H9 (cell line): ENCODE data around the gene SPCS2. TPM values are rescaled to one million over a fixed set of nuclear protein-coding genes. Genes with fewer than 3 reads are reported as not detected.

Experiments used
- DNase-seq: peaks from one replicate; pipeline ENCODE4 v3.0.0-alpha.2; 2017
- H2AFZ ChIP-seq: one replicate; pipeline ENCODE4 v1.6.1; 2013; ENCODE audit warnings: mild to moderate bottlenecking, low read length, control low read depth, moderate library complexity
- H2AK5ac ChIP-seq: 2 replicates; pipeline ENCODE4 v1.6.1; 2013; ENCODE audit warnings: low read length, control low read depth, mixed read lengths; ENCODE audit not compliant: insufficient read length
- H2BK120ac ChIP-seq: one replicate; pipeline ENCODE4 v1.6.1; 2013; ENCODE audit warnings: low read depth, mild to moderate bottlenecking, low read length, control low read depth, inconsistent platforms; ENCODE audit not compliant: poor library complexity, severe bottlenecking
- H2BK12ac ChIP-seq: 2 replicates; pipeline ENCODE4 v1.6.1; 2013; ENCODE audit warnings: low read length, control low read depth, mixed read lengths, low read depth; ENCODE audit not compliant: insufficient read length
- H2BK15ac ChIP-seq: 2 replicates; pipeline ENCODE4 v1.6.1; 2013; ENCODE audit warnings: low read depth, low read length, control low read depth
- H2BK20ac ChIP-seq: one replicate; pipeline ENCODE4 v1.6.1; 2013; ENCODE audit warnings: low read depth, mild to moderate bottlenecking, low read length, control low read depth, inconsistent platforms; ENCODE audit not compliant: poor library complexity, severe bottlenecking
- H2BK5ac ChIP-seq: 2 replicates; pipeline ENCODE4 v1.6.1; 2013; ENCODE audit warnings: low read length, control low read depth, mixed read lengths; ENCODE audit not compliant: insufficient read length
- H3K14ac ChIP-seq: 2 replicates; pipeline ENCODE4 v1.6.1; 2013; ENCODE audit warnings: low read length, control low read depth; ENCODE audit not compliant: insufficient read depth
- H3K18ac ChIP-seq: 2 replicates; pipeline ENCODE4 v1.6.1; 2013; ENCODE audit warnings: low read depth, mild to moderate bottlenecking, mixed read lengths, low read length, control low read depth; ENCODE audit not compliant: insufficient read length
- H3K23ac ChIP-seq: 2 replicates; pipeline ENCODE4 v1.6.1; 2013; ENCODE audit warnings: low read length, control low read depth, mixed read lengths, low read depth; ENCODE audit not compliant: insufficient read length
- H3K23me2 ChIP-seq: 2 replicates; pipeline ENCODE4 v1.6.1; 2013; ENCODE audit warnings: low read depth, mild to moderate bottlenecking, mixed read lengths, low read length, control low read depth; ENCODE audit not compliant: insufficient read length, poor library complexity, severe bottlenecking
- H3K27ac ChIP-seq: 2 replicates; pipeline ENCODE4 v1.5.1; 2013; ENCODE audit warnings: low read length, control low read depth, mixed read lengths, low read depth; ENCODE audit not compliant: insufficient read length
- H3K27me3 ChIP-seq: 2 replicates; pipeline ENCODE4 v1.6.1; 2013; ENCODE audit warnings: low read length, control low read depth, inconsistent platforms; ENCODE audit not compliant: insufficient read depth
- H3K4ac ChIP-seq: 2 replicates; pipeline ENCODE4 v1.6.1; 2013; ENCODE audit warnings: low read depth, mild to moderate bottlenecking, control low read depth, inconsistent platforms, low read length, moderate library complexity
- H3K4me1 ChIP-seq: 2 replicates; pipeline ENCODE4 v1.6.1; 2013; ENCODE audit warnings: low read length, control low read depth, inconsistent platforms; ENCODE audit not compliant: insufficient read depth
- H3K4me2 ChIP-seq: 2 replicates; pipeline ENCODE4 v1.6.1; 2013; ENCODE audit warnings: low read length, control low read depth, mixed read lengths; ENCODE audit not compliant: insufficient read length, insufficient read depth
- H3K56ac ChIP-seq: 2 replicates; pipeline ENCODE4 v1.6.1; 2013; ENCODE audit warnings: low read depth, mild to moderate bottlenecking, mixed read lengths, low read length, control low read depth; ENCODE audit not compliant: insufficient read length
- H3K79me1 ChIP-seq: 2 replicates; pipeline ENCODE4 v1.6.1; 2013; ENCODE audit warnings: low read depth, mild to moderate bottlenecking, moderate library complexity, low read length, control low read depth, inconsistent platforms; ENCODE audit not compliant: insufficient read depth, poor library complexity, severe bottlenecking
- H3K79me2 ChIP-seq: 2 replicates; pipeline ENCODE4 v1.6.1; 2013; ENCODE audit warnings: low read length, control low read depth, inconsistent platforms; ENCODE audit not compliant: insufficient read depth
- H3K9ac ChIP-seq: 2 replicates; pipeline ENCODE4 v1.6.1; 2013; ENCODE audit warnings: low read length, control low read depth, mixed read lengths; ENCODE audit not compliant: insufficient read length; ENCODE audit errors: extremely low read depth
- H3K9me3 ChIP-seq: one replicate; pipeline ENCODE4 v1.6.1; 2013; ENCODE audit warnings: low read depth, low read length, inconsistent platforms; ENCODE audit not compliant: control insufficient read depth
- H3T11ph ChIP-seq: one replicate; pipeline ENCODE4 v1.6.1; 2013; ENCODE audit warnings: mild to moderate bottlenecking, low read length, control low read depth, inconsistent platforms
- H4K20me1 ChIP-seq: one replicate; pipeline ENCODE4 v1.6.1; 2013; ENCODE audit not compliant: control insufficient read depth, insufficient read length, insufficient read depth
- H4K5ac ChIP-seq: 2 replicates; pipeline ENCODE4 v1.6.1; 2013; ENCODE audit warnings: low read depth, mild to moderate bottlenecking, mixed read lengths, low read length, control low read depth; ENCODE audit not compliant: insufficient read length
- H4K8ac ChIP-seq: replicated peaks from 2 replicates; pipeline ENCODE4 v1.6.1; 2013; ENCODE audit warnings: low read length, control low read depth, mixed read lengths, low read depth; ENCODE audit not compliant: insufficient read length
- H4K91ac ChIP-seq: 2 replicates; pipeline ENCODE4 v1.6.1; 2013; ENCODE audit warnings: low read depth, mild to moderate bottlenecking, moderate library complexity, mixed read lengths, low read length, control low read depth; ENCODE audit not compliant: insufficient read length
- H3K27ac Mint-ChIP-seq, 3 experiments: 2 replicates in 2 of 3; 3 replicates in 1 of 3; pipeline ENCODE4 v1.8.0; 2020 to 2021; ENCODE audit warnings: mixed read lengths in 3 of 3, mild to moderate bottlenecking in 1 of 3, moderate library complexity in 1 of 3
- H3K27me3 Mint-ChIP-seq: 2 replicates; pipeline ENCODE4 v1.8.0; 2021; ENCODE audit warnings: low read depth, mild to moderate bottlenecking, moderate library complexity, mixed read lengths
- H3K36me3 Mint-ChIP-seq, 3 experiments: 2 replicates in 2 of 3; 3 replicates in 1 of 3; pipeline ENCODE4 v1.8.0; 2020 to 2021; ENCODE audit warnings: low read depth in 3 of 3, mixed read lengths in 3 of 3; ENCODE audit not compliant: insufficient read depth in 1 of 3
- H3K4me1 Mint-ChIP-seq, 2 experiments: 2 replicates each; pipeline ENCODE4 v1.8.0; 2020; ENCODE audit warnings: mixed read lengths in 2 of 2
- H3K4me3 Mint-ChIP-seq, 2 experiments: 2 replicates in 1 of 2; 3 replicates in 1 of 2; pipeline ENCODE4 v1.8.0; 2020 to 2021; ENCODE audit warnings: mild to moderate bottlenecking in 2 of 2, mixed read lengths in 2 of 2, moderate library complexity in 1 of 2
- H3K9me3 Mint-ChIP-seq, 2 experiments: 2 replicates in 1 of 2; 3 replicates in 1 of 2; pipeline ENCODE4 v1.8.0; 2020; ENCODE audit warnings: mild to moderate bottlenecking in 2 of 2, mixed read lengths in 2 of 2, moderate library complexity in 1 of 2
- CTCF ChIP-seq: fragments of 200-600 bp; sonication (generic); conservative IDR thresholded peaks from 3 replicates; pipeline ENCODE4 v1.8.0; 2021; ENCODE audit warnings: antibody characterized with exemption, mild to moderate bottlenecking
- WGBS: extraction: QIAGEN DNeasy Blood & Tissue Kit; methylation state at CpG from one replicate; pipeline ENCODE4 v1.1.7; 2013; ENCODE audit warnings: missing lambda C conversion rate, low lambda C conversion rate, mixed read lengths; ENCODE audit not compliant: insufficient read length; ENCODE audit errors: extremely low coverage; 5-methylcytosine and 5-hydroxymethylcytosine counted together
- total RNA-seq: library from RNA; stranded (reverse); gene quantifications from 2 replicates; pipeline ENCODE4 v1.2.1, GENCODE V29; 2021

The SPCS2 gene
- total RNA-seq, 1 experiment from 2014 or later = 144 TPM

GRCh38 chr11:75011872-75012271 is 62.8 kb downstream of the SPCS2 start:
- Histone ChIP-seq H3K18ac (no peak overlapping the region), H2BK15ac (no peak overlapping the region), H3K9ac (no peak overlapping the region), H3K4me1 (no peaks in the 10 kb centered on the region), H3T11ph (no peak overlapping the region), H3K27me3 (no peaks in the 10 kb centered on the region), H2AFZ (no peak overlapping the region), H3K79me2 (no peaks in the 10 kb centered on the region), H4K20me1 (no peaks in the 10 kb centered on the region), H3K23me2 (no peaks in the 10 kb centered on the region), H3K4me2 (no peak overlapping the region), H3K9me3 (no peaks in the 10 kb centered on the region), H2AK5ac (no peak overlapping the region), H3K79me1 (no peaks in the 10 kb centered on the region), H3K56ac (no peak overlapping the region), H4K5ac (no peak overlapping the region), H2BK120ac (no peak overlapping the region), H4K8ac (no peak overlapping the region), H3K14ac (no peak overlapping the region), H4K91ac (no peak overlapping the region), H2BK20ac (no peak overlapping the region), H2BK5ac (no peak overlapping the region), H3K23ac (no peak overlapping the region), H3K27ac (no peak overlapping the region), H3K4ac (no peak overlapping the region), H2BK12ac (no peak overlapping the region)
- Mint-ChIP-seq H3K36me3 (peaks cover 2 to 36% (median 12%) of the 10 kb centered on the region in 3 experiments; a peak in 5 of 7 replicates), H3K4me1 (peaks cover 8 to 9% of the 10 kb centered on the region in 2 experiments), H3K4me3 (no peak overlapping the region), H3K27ac (no peak overlapping the region), H3K27me3 (no peaks in the 10 kb centered on the region), H3K9me3 (no peaks in the 10 kb centered on the region)
- TF ChIP-seq CTCF = no peak
- WGBS = no CpG with 5 or more reads among the region's 6 CpGs
- DNase-seq = no peak
